HCT116 (cell line): ENCODE data around the gene INO80C. TPM values are rescaled to one million over a fixed set of nuclear protein-coding genes. Genes with fewer than 3 reads are reported as not detected.

Experiments
- ATAC-seq: fragments of 200-7000 bp; cut with Tn5 transposase; 2 replicates; pipeline ENCODE4 v1.9.1; 2020; ENCODE audit warnings: mild to moderate bottlenecking, moderate library complexity
- BruUV-seq: library from RNA; stranded (reverse); fragments of 400-500 nt; replicated peaks from 2 replicates; lab custom pipeline; 2021; lab: Mats Ljungman, UMichigan
- CTCF ChIA-PET: fragments of 300-600 bp; sonication (Branson Sonifier 250); formaldehyde crosslinking; loops from one replicate; lab custom pipeline; 2021; ENCODE audit warnings: antibody characterized with exemption; lab: Charles Lee
- POLR2A ChIA-PET: fragments of 300-600, 350-600 bp; sonication (Branson Sonifier 250); formaldehyde crosslinking; loops from one replicate; lab custom pipeline; 2021; ENCODE audit warnings: antibody characterized with exemption; lab: Charles Lee
- RAD21 ChIA-PET, 2 experiments: fragments of 300-600 bp; sonication (Branson Sonifier 250); formaldehyde crosslinking; loops; one replicate each; lab custom pipeline; 2023; ENCODE audit warnings: low total read pairs in 2 of 2; ENCODE audit not compliant: uncharacterized antibody in 2 of 2, unreplicated experiment in 2 of 2, low non-redundant PET in 1 of 2; lab: Charles Lee
- DNase-seq: peaks from one replicate; pipeline ENCODE4 v3.0.0-alpha.2; 2010; ENCODE audit warnings: low read depth, low spot score
- H2AFZ ChIP-seq: fragments of 200-600 bp; shearing (Covaris generic), sonication (generic); 2 replicates; pipeline ENCODE4 v1.6.1; 2017; ENCODE audit warnings: low read depth, mixed run types, mixed read lengths, antibody characterized with exemption, low read length; ENCODE audit not compliant: poor library complexity, severe bottlenecking
- H3K27ac ChIP-seq: 2 replicates; pipeline ENCODE4 v1.5.1; 2012; ENCODE audit warnings: low read depth, low read length
- H3K27me3 ChIP-seq: fragments of 200-600 bp; sonication (generic); 2 replicates; pipeline ENCODE4 v1.6.1; 2016; ENCODE audit warnings: mixed run types, low read length, mixed read lengths; ENCODE audit not compliant: insufficient read depth
- H3K36me3 ChIP-seq, 2 experiments: fragments of 200-500 bp in 1 of 2; fragments of 200-600 bp in 1 of 2; sonication (Bioruptor generic) in 1 of 2; sonication (generic) in 1 of 2; 2 replicates each; pipeline versions ENCODE4 v1.5.1 to v1.6.1; 2014 to 2016; ENCODE audit warnings: low read length in 2 of 2, inconsistent platforms in 1 of 2, mixed read lengths in 1 of 2, mixed run types in 1 of 2; ENCODE audit not compliant: insufficient read depth in 2 of 2, control insufficient read depth in 1 of 2
- H3K4me1 ChIP-seq, 2 experiments: fragments of 200-600 bp in 1 of 2; sonication (generic) in 1 of 2; 2 replicates each; pipeline versions ENCODE4 v1.5.1 to v1.6.1; 2012 to 2017; ENCODE audit warnings: low read length in 2 of 2, inconsistent platforms in 1 of 2, mild to moderate bottlenecking in 1 of 2, mixed read lengths in 1 of 2, mixed run types in 1 of 2, moderate library complexity in 1 of 2; ENCODE audit not compliant: insufficient read depth in 2 of 2, control insufficient read depth in 1 of 2
- H3K4me2 ChIP-seq: fragments of 200-600 bp; sonication (generic); 2 replicates; pipeline ENCODE4 v1.6.1; 2017; ENCODE audit warnings: mixed run types, low read length, mixed read lengths
- H3K4me3 ChIP-seq, 2 experiments: fragments of 200-600 bp in 1 of 2; sonication (generic) in 1 of 2; replicated peaks in 1 of 2; 2 replicates each; pipeline ENCODE4 v1.5.1; 2011 to 2016; ENCODE audit warnings: low read length in 2 of 2, control low read depth in 1 of 2, low read depth in 1 of 2, mild to moderate bottlenecking in 1 of 2, mixed read lengths in 1 of 2, mixed run types in 1 of 2
- H3K79me2 ChIP-seq: fragments of 200-600 bp; sonication (generic); 2 replicates; pipeline ENCODE4 v1.6.1; 2017; ENCODE audit warnings: mild to moderate bottlenecking, mixed run types, low read length, moderate library complexity, mixed read lengths; ENCODE audit not compliant: insufficient read depth
- H3K9ac ChIP-seq: fragments of 200-600 bp; sonication (generic); 2 replicates; pipeline ENCODE4 v1.6.1; 2016; ENCODE audit warnings: low read length, mixed read lengths
- H3K9me2 ChIP-seq: fragments of 200-600 bp; sonication (generic), shearing (Covaris generic); 2 replicates; pipeline ENCODE4 v1.6.1; 2017; ENCODE audit warnings: mixed run types, mild to moderate bottlenecking, moderate library complexity; ENCODE audit not compliant: insufficient read depth
- H3K9me3 ChIP-seq, 2 experiments: fragments of 200-500 bp in 1 of 2; fragments of 200-600 bp in 1 of 2; sonication (Bioruptor generic) in 1 of 2; sonication (generic) in 1 of 2; 2 replicates each; pipeline ENCODE4 v1.6.1; 2014 to 2017; ENCODE audit warnings: low read length in 2 of 2, mixed read lengths in 2 of 2, inconsistent platforms in 1 of 2, low read depth in 1 of 2, mild to moderate bottlenecking in 1 of 2, mixed run types in 1 of 2, moderate library complexity in 1 of 2; ENCODE audit not compliant: control insufficient read depth in 1 of 2, insufficient read depth in 1 of 2
- H4K20me1 ChIP-seq: fragments of 200-600 bp; sonication (generic), shearing (Covaris generic); 2 replicates; pipeline ENCODE4 v1.6.1; 2017; ENCODE audit warnings: mixed run types, mild to moderate bottlenecking, moderate library complexity; ENCODE audit not compliant: insufficient read depth
- CBX3 ChIP-seq: IDR thresholded peaks from 2 replicates; pipeline ENCODE4 v1.6.1; 2012; ENCODE audit warnings: low read depth
- CEBPB ChIP-seq: IDR thresholded peaks from 2 replicates; pipeline ENCODE4 v1.6.1; 2012; ENCODE audit warnings: low read depth
- EGR1 ChIP-seq: IDR thresholded peaks from 2 replicates; pipeline ENCODE4 v1.6.1; 2012; ENCODE audit warnings: low read depth
- ELF1 ChIP-seq: IDR thresholded peaks from 2 replicates; pipeline ENCODE4 v1.6.1; 2012; ENCODE audit warnings: low read depth, borderline replicate concordance
- JUND ChIP-seq: IDR thresholded peaks from 2 replicates; pipeline ENCODE4 v1.6.1; 2012
- POLR2A ChIP-seq: IDR thresholded peaks from 2 replicates; pipeline ENCODE4 v1.7.0; 2011; ENCODE audit warnings: borderline replicate concordance; ENCODE audit not compliant: insufficient read depth, insufficient read length; ENCODE audit errors: extremely low read depth
- POLR2AphosphoS5 ChIP-seq: IDR thresholded peaks from 2 replicates; pipeline ENCODE4 v1.6.1; 2011; ENCODE audit warnings: mild to moderate bottlenecking, low read depth, low read length, moderate library complexity
- SIN3A ChIP-seq: IDR thresholded peaks from 2 replicates; pipeline ENCODE4 v1.6.1; 2012; ENCODE audit warnings: low read depth
- SP1 ChIP-seq: IDR thresholded peaks from 2 replicates; pipeline ENCODE4 v1.6.1; 2012; ENCODE audit warnings: low read depth
- TCF7L2 ChIP-seq: IDR thresholded peaks from 2 replicates; pipeline ENCODE4 v1.7.0; 2011; ENCODE audit warnings: borderline replicate concordance, inconsistent platforms; ENCODE audit not compliant: insufficient read depth, insufficient read length; ENCODE audit errors: extremely low read depth
- YY1 ChIP-seq: IDR thresholded peaks from 2 replicates; pipeline ENCODE4 v1.6.1; 2011; ENCODE audit warnings: low read length, low read depth, moderate library complexity, mild to moderate bottlenecking; ENCODE audit not compliant: insufficient replicate concordance; ENCODE audit errors: extremely low read depth
- ZNF274 ChIP-seq: fragments of 200-500 bp; sonication (Bioruptor generic); IDR thresholded peaks from 2 replicates; pipeline ENCODE4 v1.6.1; 2014; ENCODE audit warnings: mild to moderate bottlenecking, low read depth, low read length, inconsistent platforms
- intact Hi-C: fragments of 100-400 bp; cut with micrococcal nuclease; formaldehyde crosslinking; loops from 2 replicates; pipeline ENCODE4 v1.10.0; 2022
- total RNA-seq: library from RNA; stranded (reverse); gene quantifications from one replicate; pipeline ENCODE4 v1.2.1, GENCODE V29; 2021; ENCODE audit not compliant: unreplicated experiment
- TF ChIP-seq, protein P1 (sequence below): IDR thresholded peaks from 2 replicates; pipeline ENCODE4 v1.6.1; 2012; ENCODE audit warnings: low read depth
- TF ChIP-seq, protein P2 (sequence below): IDR thresholded peaks from 2 replicates; pipeline ENCODE4 v1.6.1; 2011; ENCODE audit warnings: mild to moderate bottlenecking, low read length, moderate library complexity; ENCODE audit not compliant: insufficient replicate concordance; ENCODE audit errors: extremely low read depth

INO80C gene
- total RNA-seq, 1 experiment from 2014 or later = 30.7 TPM

DNA sequence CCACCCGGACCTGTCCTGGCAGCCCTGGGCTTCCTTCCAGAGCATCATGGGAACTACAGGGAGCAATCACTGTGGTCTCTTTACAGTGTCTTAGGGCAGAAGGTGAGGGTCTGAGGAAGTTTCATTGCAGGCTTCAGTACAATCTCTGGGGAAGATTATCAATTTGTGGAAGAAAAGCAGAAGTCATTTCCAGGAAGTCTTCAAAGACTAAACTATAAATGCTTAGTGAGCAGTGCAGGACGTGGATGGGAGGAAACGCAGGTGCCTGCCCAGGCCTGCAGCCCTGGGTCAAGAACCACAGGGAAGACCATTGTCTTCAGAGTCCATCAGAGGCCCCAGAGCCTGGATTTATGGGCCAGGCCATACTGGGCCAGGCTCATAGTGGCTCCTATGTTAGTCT lies 54.3 kb downstream of the INO80C start:
- Histone ChIP-seq H3K9ac (no peak overlapping the region), H3K79me2 (no peaks in the 10 kb centered on the region), H4K20me1 (no peaks in the 10 kb centered on the region), H3K4me3 (no peak overlapping the region), H3K27me3 (no peaks in the 10 kb centered on the region), H2AFZ (no peak overlapping the region), H3K27ac (no peak overlapping the region), H3K4me1 (no peaks in the 10 kb centered on the region), H3K36me3 (no peaks in the 10 kb centered on the region), H3K9me3 (no peaks in the 10 kb centered on the region), H3K9me2 (no peaks in the 10 kb centered on the region), H3K4me2 (no peak overlapping the region)
- ATAC-seq = no peak
- intact Hi-C loops = no loop called here
- ChIA-PET CTCF (no interaction called here), POLR2A (no interaction called here), RAD21 (no interaction called here)
- no peak for DNase-seq
- no peak for TF ChIP-seq POLR2A
- TF ChIP-seq JUND = no peak
- no peak for TF ChIP-seq SIN3A
- TF ChIP-seq ELF1 = no peak
- no peak for TF ChIP-seq YY1
- no peak for TF ChIP-seq POLR2AphosphoS5
- TF ChIP-seq CBX3 = no peak
- no peak for TF ChIP-seq ZNF274
- no peak for TF ChIP-seq TCF7L2
- no peak for TF ChIP-seq CEBPB
- TF ChIP-seq, protein P1, sequence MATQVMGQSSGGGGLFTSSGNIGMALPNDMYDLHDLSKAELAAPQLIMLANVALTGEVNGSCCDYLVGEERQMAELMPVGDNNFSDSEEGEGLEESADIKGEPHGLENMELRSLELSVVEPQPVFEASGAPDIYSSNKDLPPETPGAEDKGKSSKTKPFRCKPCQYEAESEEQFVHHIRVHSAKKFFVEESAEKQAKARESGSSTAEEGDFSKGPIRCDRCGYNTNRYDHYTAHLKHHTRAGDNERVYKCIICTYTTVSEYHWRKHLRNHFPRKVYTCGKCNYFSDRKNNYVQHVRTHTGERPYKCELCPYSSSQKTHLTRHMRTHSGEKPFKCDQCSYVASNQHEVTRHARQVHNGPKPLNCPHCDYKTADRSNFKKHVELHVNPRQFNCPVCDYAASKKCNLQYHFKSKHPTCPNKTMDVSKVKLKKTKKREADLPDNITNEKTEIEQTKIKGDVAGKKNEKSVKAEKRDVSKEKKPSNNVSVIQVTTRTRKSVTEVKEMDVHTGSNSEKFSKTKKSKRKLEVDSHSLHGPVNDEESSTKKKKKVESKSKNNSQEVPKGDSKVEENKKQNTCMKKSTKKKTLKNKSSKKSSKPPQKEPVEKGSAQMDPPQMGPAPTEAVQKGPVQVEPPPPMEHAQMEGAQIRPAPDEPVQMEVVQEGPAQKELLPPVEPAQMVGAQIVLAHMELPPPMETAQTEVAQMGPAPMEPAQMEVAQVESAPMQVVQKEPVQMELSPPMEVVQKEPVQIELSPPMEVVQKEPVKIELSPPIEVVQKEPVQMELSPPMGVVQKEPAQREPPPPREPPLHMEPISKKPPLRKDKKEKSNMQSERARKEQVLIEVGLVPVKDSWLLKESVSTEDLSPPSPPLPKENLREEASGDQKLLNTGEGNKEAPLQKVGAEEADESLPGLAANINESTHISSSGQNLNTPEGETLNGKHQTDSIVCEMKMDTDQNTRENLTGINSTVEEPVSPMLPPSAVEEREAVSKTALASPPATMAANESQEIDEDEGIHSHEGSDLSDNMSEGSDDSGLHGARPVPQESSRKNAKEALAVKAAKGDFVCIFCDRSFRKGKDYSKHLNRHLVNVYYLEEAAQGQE = no peak
- TF ChIP-seq SP1 = no peak
- TF ChIP-seq, protein P2, sequence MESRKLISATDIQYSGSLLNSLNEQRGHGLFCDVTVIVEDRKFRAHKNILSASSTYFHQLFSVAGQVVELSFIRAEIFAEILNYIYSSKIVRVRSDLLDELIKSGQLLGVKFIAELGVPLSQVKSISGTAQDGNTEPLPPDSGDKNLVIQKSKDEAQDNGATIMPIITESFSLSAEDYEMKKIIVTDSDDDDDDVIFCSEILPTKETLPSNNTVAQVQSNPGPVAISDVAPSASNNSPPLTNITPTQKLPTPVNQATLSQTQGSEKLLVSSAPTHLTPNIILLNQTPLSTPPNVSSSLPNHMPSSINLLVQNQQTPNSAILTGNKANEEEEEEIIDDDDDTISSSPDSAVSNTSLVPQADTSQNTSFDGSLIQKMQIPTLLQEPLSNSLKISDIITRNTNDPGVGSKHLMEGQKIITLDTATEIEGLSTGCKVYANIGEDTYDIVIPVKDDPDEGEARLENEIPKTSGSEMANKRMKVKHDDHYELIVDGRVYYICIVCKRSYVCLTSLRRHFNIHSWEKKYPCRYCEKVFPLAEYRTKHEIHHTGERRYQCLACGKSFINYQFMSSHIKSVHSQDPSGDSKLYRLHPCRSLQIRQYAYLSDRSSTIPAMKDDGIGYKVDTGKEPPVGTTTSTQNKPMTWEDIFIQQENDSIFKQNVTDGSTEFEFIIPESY = no peak
- TF ChIP-seq EGR1 = no peak
- no TSS peak for BruUV-seq
